MCF 10A (cell line): ENCODE data around the gene DBNDD1. TPM values are rescaled to one million over a fixed set of nuclear protein-coding genes. Genes with fewer than 3 reads are reported as not detected.
A peak's percentile ranks its signal among the peaks of the same experiment; 100 is the strongest.
"Not testable (repeated sequence)": the region's sequence is repeated elsewhere in the genome, so short reads cannot be mapped to it uniquely, and the experiment has no call there.

ENCODE experiments used
- BruUV-seq: library from RNA; stranded (reverse); fragments of 400-500 nt; replicated peaks from 2 replicates; lab custom pipeline; 2021; lab: Mats Ljungman, UMichigan
- CTCF ChIA-PET: fragments of 300-600 bp; sonication (Branson Sonifier 250); formaldehyde crosslinking; extraction: SDS; loops from one replicate; lab custom pipeline; 2021; ENCODE audit warnings: antibody characterized with exemption, inconsistent platforms; lab: Yijun Ruan, JAX
- POLR2A ChIA-PET: fragments of 300-600, 350-650 bp; sonication (Branson Sonifier 250); formaldehyde crosslinking; extraction: SDS; loops from one replicate; lab custom pipeline; 2020; ENCODE audit warnings: antibody characterized with exemption, inconsistent platforms; lab: Yijun Ruan, JAX
- DNase-seq: peaks from one replicate; pipeline ENCODE4 v3.0.0-alpha.2; 2018; ENCODE audit not compliant: unreplicated experiment
- H3K27ac Mint-ChIP-seq: one replicate; pipeline ENCODE4 v1.8.0; 2022; ENCODE audit warnings: mild to moderate bottlenecking, low read depth, mixed read lengths; ENCODE audit not compliant: unreplicated experiment
- H3K27me3 Mint-ChIP-seq: one replicate; pipeline ENCODE4 v1.8.0; 2022; ENCODE audit warnings: mixed read lengths; ENCODE audit not compliant: insufficient read depth, unreplicated experiment
- H3K36me3 Mint-ChIP-seq: one replicate; pipeline ENCODE4 v1.8.0; 2022; ENCODE audit warnings: mild to moderate bottlenecking, moderate library complexity, mixed read lengths; ENCODE audit not compliant: insufficient read depth, unreplicated experiment
- H3K4me1 Mint-ChIP-seq: one replicate; pipeline ENCODE4 v1.8.0; 2022; ENCODE audit warnings: mixed read lengths; ENCODE audit not compliant: insufficient read depth, unreplicated experiment
- H3K4me3 Mint-ChIP-seq: one replicate; pipeline ENCODE4 v1.8.0; 2022; ENCODE audit warnings: mild to moderate bottlenecking, moderate library complexity, mixed read lengths; ENCODE audit not compliant: unreplicated experiment
- H3K9me3 Mint-ChIP-seq: one replicate; pipeline ENCODE4 v1.8.0; 2022; ENCODE audit warnings: mixed read lengths; ENCODE audit not compliant: unreplicated experiment
- CTCF ChIP-seq: fragments of 200-600 bp; IDR thresholded peaks from one replicate; pipeline ENCODE4 v1.8.0; 2022; ENCODE audit warnings: antibody characterized with exemption, mild to moderate bottlenecking; ENCODE audit not compliant: unreplicated experiment
- intact Hi-C: fragments of 100-400 bp; cut with micrococcal nuclease; formaldehyde crosslinking; loops from 2 replicates; pipeline ENCODE4 v1.14.1; 2022
- total RNA-seq: library from RNA; stranded (reverse); gene quantifications from 2 replicates; pipeline ENCODE4 v1.2.3, GENCODE V29; 2022

The DBNDD1 gene
- total RNA-seq, 1 experiment from 2014 or later: 3.5 TPM

DNA sequence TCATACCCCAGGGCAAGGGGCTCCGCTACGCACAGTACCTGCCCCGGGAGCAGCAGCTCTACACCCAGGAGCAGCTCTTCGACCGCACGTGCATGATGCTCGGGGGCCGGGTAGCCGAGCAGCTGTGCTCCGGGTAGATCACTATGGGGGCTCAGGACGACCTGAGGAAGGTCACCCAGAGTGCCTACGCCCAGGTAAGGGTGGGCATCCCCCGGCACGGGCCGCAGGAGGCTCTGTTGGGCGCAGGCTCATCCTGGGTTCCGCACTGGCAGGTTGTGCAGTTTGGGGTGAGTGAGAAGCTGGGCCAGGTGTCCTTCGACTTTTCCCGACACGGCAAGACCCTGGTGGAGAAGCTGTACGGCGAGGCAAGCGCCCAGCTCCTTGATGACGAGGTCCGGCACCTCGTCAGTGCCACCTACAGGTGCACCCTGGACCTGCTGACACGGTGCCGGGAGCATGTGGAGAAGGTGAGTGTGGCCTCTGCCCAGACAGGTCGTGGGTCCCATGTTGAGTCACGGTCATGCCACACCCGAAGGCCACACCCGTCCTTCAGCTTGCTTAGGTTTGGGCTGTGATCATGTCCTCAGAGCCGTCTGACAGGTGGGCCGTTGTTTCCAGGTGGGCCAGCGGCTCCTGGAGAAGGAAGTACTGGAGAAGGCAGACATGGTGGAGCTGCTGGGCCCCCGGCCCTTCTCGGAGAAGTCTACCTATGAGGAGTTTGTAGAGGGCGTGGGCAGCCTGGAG, 19.3 kb downstream of the DBNDD1 start:
- DNase-seq: no peak
- no peak for TF ChIP-seq CTCF
- Mint-ChIP-seq H3K4me3 (no peak overlapping the region), H3K27me3 (no peaks in the 10 kb centered on the region), H3K36me3 (peaks cover 35% of the 10 kb centered on the region), H3K27ac (no peak overlapping the region), H3K9me3 (no peaks in the 10 kb centered on the region), H3K4me1 (peaks cover 8% of the 10 kb centered on the region)
- intact Hi-C loops: no loop called here
- POLR2A ChIA-PET: no interaction called here
- BruUV-seq: no TSS peak
- CTCF ChIA-PET: interaction anchor here (0.7 to 0.9 kb wide), 2 partner anchors 25 to 140 kb away, joined by 3 read pairs; no protein-coding TSS in a partner anchor

DNA sequence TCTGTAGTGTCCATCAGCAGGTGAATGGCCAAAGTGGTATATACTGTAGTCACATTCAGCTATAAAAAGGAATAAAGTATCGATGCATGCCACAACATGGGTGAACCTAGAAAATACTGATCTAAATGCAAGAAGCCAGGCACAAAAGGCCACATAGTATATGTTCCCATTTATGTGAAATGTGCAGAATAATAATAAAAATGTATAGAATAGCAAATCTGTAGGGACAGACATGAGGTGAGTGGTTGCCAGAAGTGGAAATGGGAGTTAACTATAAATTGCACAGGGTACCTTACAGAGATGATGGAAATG, 23.1 kb downstream of the DBNDD1 start:
- BruUV-seq: TSS peak; percentile 37
- DNase-seq: no peak
- TF ChIP-seq CTCF: no peak
- ChIA-PET CTCF (no interaction called here), POLR2A (no interaction called here)
- no peak overlapping the region for H3K27ac Mint-ChIP-seq
- H3K36me3 Mint-ChIP-seq: peaks cover 65% of the 10 kb centered on the region
- intact Hi-C loops: no loop called here
- no peaks in the 10 kb centered on the region for H3K27me3 Mint-ChIP-seq
- H3K4me1 Mint-ChIP-seq: peaks cover 8% of the 10 kb centered on the region
- H3K4me3 Mint-ChIP-seq: no peak overlapping the region
- H3K9me3 Mint-ChIP-seq: no peaks in the 10 kb centered on the region

DNA sequence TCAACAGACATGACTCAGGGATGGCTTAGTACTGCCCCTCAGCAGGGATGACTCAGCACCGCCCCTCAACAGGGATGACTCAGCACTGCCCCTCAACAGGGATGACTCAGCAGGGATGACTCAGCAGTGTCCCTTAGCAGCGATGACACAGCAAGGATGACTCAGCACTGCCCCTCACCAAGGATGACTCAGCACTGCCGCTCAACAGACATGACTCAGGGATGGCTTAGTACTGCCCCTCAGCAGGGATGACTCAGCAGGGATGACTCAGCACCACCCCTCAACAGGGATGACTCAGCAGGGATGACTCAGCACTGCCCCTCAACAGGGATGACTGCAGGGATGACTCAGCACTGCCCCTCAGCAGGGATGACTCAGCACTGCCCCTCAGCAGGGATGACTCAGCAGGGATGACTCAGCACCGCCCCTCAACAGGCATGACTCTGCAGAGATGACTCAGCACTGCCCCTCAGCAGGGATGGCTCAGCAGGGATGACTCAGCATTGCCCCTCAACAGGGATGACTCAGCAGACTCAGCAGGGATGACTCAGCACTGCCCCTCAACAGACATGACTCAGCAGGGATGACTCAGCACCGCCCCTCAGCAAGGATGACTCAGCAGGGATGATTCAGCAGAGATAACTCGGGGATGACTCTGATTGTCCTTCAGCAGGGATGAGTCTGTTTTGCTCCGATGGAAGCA, 23.6 kb downstream of the DBNDD1 start:
- POLR2A ChIA-PET, H3K4me1 Mint-ChIP-seq, H3K4me3 Mint-ChIP-seq, H3K9me3 Mint-ChIP-seq, CTCF ChIA-PET, BruUV-seq, H3K27me3 Mint-ChIP-seq, intact Hi-C loops: not testable (repeated sequence)
- DNase-seq: peak; percentile 62
- H3K36me3 Mint-ChIP-seq: peaks cover 68% of the 10 kb centered on the region
- H3K27ac Mint-ChIP-seq: peak overlapping the region; percentile 74

GRCh38 chr16:89994721-89995474, 24.4 kb downstream of the DBNDD1 start:
- CTCF ChIA-PET, H3K9me3 Mint-ChIP-seq, H3K4me1 Mint-ChIP-seq, H3K4me3 Mint-ChIP-seq, BruUV-seq, intact Hi-C loops, H3K27me3 Mint-ChIP-seq: not testable (repeated sequence)
- peak; percentile 54 for DNase-seq
- Mint-ChIP-seq H3K27ac (peak overlapping the region; percentile 74), H3K36me3 (peaks cover 70% of the 10 kb centered on the region)
- POLR2A ChIA-PET: interaction anchor here (1.4 kb wide), 1 partner anchor 22 kb away, joined by 5 read pairs; no protein-coding TSS in a partner anchor

GRCh38 chr16:89994389-89994720, 24.9 kb downstream of the DBNDD1 start:
- peaks cover 72% of the 10 kb centered on the region for H3K36me3 Mint-ChIP-seq
- no TSS peak for BruUV-seq
- POLR2A ChIA-PET: interaction anchor here (1.4 kb wide), 1 partner anchor 22 kb away, joined by 5 read pairs; no protein-coding TSS in a partner anchor
- no peaks in the 10 kb centered on the region for H3K4me1 Mint-ChIP-seq
- DNase-seq: no peak
- no peaks in the 10 kb centered on the region for H3K27me3 Mint-ChIP-seq
- no peak overlapping the region for H3K4me3 Mint-ChIP-seq
- peak overlapping the region; percentile 74 for H3K27ac Mint-ChIP-seq
- no peaks in the 10 kb centered on the region for H3K9me3 Mint-ChIP-seq
- no peak for TF ChIP-seq CTCF
- intact Hi-C loops: no loop called here
- CTCF ChIA-PET: no interaction called here
